HFFc6 (cell line): ENCODE data around the gene DENND1A. TPM values are rescaled to one million over a fixed set of nuclear protein-coding genes. Genes with fewer than 3 reads are reported as not detected.

Experiments used
- DNase-seq: peaks from one replicate; pipeline ENCODE4 v3.0.0-alpha.2; 2018
- H3K27ac Mint-ChIP-seq: 2 replicates; pipeline ENCODE4 v1.8.0; 2020; ENCODE audit warnings: mild to moderate bottlenecking, mixed read lengths
- H3K27me3 Mint-ChIP-seq: 2 replicates; pipeline ENCODE4 v1.8.0; 2021; ENCODE audit warnings: mild to moderate bottlenecking, moderate library complexity, mixed read lengths; ENCODE audit not compliant: insufficient read depth
- H3K36me3 Mint-ChIP-seq: 2 replicates; pipeline ENCODE4 v1.8.0; 2021; ENCODE audit warnings: low read depth, mixed read lengths
- H3K4me1 Mint-ChIP-seq: 2 replicates; pipeline ENCODE4 v1.8.0; 2020; ENCODE audit warnings: low read depth, mixed read lengths
- H3K4me3 Mint-ChIP-seq: 2 replicates; pipeline ENCODE4 v1.8.0; 2020; ENCODE audit warnings: mild to moderate bottlenecking, moderate library complexity, mixed read lengths
- H3K9me3 Mint-ChIP-seq: 2 replicates; pipeline ENCODE4 v1.8.0; 2020; ENCODE audit warnings: mild to moderate bottlenecking, mixed read lengths
- total RNA-seq, 6 experiments: library from RNA; stranded (reverse); fragmentation: NEBNext Ultra II Directional; extraction: Animal tissue kit (Norgen Biotek cat#: 25700); gene quantifications; 2 replicates in 1 of 6; 3 replicates in 5 of 6; pipeline ENCODE4 v1.2.3, GENCODE V29; 2021
- TF ChIP-seq, protein P1 (sequence below): fragments of 200-600 bp; sonication (generic); IDR thresholded peaks from 2 replicates; pipeline ENCODE4 v1.5.0; 2021; ENCODE audit warnings: antibody characterized with exemption, mild to moderate bottlenecking

The DENND1A gene
- total RNA-seq, 6 experiments from 2014 or later, result 25.4 to 38.3 (median 30.3) TPM

DNA sequence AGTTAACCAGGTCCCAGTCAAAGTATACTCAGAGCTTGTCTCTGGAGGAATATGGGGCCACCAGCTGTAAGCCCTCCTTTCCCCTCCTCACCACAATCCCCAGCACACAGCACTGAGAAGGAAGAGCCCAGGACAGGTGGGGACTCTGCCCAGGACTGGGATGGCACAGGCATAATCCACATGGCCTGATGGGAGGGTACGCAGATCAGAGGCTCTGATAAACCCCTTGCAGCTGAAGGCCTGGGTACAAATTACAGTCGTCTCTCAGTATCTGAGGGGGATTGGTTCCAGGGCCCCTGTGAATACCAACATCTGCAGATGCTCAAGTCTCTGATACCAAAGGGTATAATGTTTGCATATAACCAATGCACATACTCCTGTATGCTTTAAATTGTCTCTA is 328.1 kb downstream of the DENND1A start:
- no peaks in the 10 kb centered on the region for H3K36me3 Mint-ChIP-seq
- no peak for DNase-seq
- TF ChIP-seq, protein P1, sequence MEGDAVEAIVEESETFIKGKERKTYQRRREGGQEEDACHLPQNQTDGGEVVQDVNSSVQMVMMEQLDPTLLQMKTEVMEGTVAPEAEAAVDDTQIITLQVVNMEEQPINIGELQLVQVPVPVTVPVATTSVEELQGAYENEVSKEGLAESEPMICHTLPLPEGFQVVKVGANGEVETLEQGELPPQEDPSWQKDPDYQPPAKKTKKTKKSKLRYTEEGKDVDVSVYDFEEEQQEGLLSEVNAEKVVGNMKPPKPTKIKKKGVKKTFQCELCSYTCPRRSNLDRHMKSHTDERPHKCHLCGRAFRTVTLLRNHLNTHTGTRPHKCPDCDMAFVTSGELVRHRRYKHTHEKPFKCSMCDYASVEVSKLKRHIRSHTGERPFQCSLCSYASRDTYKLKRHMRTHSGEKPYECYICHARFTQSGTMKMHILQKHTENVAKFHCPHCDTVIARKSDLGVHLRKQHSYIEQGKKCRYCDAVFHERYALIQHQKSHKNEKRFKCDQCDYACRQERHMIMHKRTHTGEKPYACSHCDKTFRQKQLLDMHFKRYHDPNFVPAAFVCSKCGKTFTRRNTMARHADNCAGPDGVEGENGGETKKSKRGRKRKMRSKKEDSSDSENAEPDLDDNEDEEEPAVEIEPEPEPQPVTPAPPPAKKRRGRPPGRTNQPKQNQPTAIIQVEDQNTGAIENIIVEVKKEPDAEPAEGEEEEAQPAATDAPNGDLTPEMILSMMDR, result no peak
- H3K27me3 Mint-ChIP-seq, result peaks cover 1% of the 10 kb centered on the region
- H3K9me3 Mint-ChIP-seq, result no peaks in the 10 kb centered on the region
- H3K4me1 Mint-ChIP-seq, result no peaks in the 10 kb centered on the region
- no peak overlapping the region for H3K27ac Mint-ChIP-seq
- no peak overlapping the region for H3K4me3 Mint-ChIP-seq

DNA sequence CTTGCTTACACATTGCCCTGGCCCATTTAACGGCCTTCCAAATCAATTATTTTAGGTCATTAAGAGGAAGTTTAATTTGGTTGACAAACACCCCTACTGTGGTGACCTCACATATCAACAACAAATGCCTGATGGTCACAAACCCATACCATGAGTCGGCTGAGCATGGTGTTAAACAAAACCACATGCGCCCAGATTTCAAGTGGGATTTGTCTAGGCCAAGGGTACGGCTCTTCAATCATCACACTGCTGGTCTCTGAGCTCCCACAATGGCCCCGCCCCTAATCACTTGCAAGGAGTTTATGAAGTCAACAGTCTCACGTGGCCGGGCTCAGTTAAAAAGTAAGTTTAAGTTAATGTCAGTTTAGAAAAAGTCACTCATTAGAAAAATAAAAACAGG is 330.1 kb downstream of the DENND1A start:
- no peak overlapping the region for H3K27ac Mint-ChIP-seq
- no peaks in the 10 kb centered on the region for H3K4me1 Mint-ChIP-seq
- no peak for DNase-seq
- H3K36me3 Mint-ChIP-seq, result no peaks in the 10 kb centered on the region
- H3K9me3 Mint-ChIP-seq, result no peaks in the 10 kb centered on the region
- TF ChIP-seq, protein P1, result no peak
- H3K27me3 Mint-ChIP-seq, result peaks cover 1% of the 10 kb centered on the region
- H3K4me3 Mint-ChIP-seq, result no peak overlapping the region

DNA sequence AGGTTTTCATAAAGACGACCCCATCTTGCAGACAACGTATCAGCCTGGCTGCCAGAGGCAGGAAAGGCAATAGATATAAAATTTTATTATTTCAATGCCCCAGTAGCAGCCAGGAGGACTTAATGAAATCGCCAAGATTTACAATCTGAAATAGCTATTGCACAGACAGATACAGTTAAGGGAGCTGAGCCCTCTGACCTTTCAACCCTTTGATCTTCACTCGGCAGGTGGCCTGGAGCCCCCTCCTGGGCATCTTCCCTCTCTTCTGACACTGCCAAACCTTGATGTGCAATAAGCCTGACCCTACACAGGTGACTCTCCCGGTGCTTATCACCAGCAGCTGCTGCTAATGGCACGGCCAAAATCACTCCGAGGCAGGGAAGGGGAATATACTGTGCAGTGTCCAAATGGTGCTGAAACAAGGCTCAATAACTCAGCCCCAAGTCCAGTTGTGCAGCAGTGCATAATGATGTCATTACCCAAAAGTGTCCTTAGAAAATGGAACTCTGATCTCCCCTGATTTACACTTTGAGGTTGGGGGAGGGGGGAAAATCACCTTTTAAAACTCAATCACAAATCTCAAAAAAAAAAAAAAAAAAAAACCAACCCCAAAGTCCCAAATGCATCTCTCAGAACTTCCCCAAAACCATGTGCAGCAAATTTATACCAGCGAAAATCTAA is 331.9 kb downstream of the DENND1A start:
- no peak for DNase-seq
- H3K4me3 Mint-ChIP-seq, result no peak overlapping the region
- H3K9me3 Mint-ChIP-seq, result no peaks in the 10 kb centered on the region
- TF ChIP-seq, protein P1, result no peak
- no peaks in the 10 kb centered on the region for H3K4me1 Mint-ChIP-seq
- H3K27me3 Mint-ChIP-seq, result no peaks in the 10 kb centered on the region; the same call in 1 of the 2 replicates
- no peaks in the 10 kb centered on the region for H3K36me3 Mint-ChIP-seq
- H3K27ac Mint-ChIP-seq, result no peak overlapping the region

DNA sequence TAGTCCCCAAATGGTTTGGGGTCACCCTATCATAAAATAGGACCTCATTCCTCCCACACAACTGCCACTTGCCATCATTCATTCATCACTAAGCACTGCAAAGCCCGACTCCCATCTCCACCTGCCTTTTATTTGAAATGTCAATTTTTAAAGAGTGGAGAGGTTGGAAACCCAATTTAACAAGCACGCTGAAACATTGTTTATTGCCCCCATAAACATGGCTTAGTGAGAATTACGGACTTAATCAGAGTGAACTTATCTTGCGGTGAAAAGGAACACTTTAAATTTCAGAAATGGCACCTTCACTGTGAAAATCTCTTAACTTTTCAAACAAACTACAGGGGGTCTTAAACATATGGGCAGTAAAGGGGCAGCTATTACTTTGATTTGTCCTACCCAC is 332.9 kb downstream of the DENND1A start:
- no peaks in the 10 kb centered on the region for H3K4me1 Mint-ChIP-seq
- no peak overlapping the region for H3K4me3 Mint-ChIP-seq
- H3K36me3 Mint-ChIP-seq, result no peaks in the 10 kb centered on the region
- H3K9me3 Mint-ChIP-seq, result no peaks in the 10 kb centered on the region
- H3K27ac Mint-ChIP-seq, result no peak overlapping the region
- H3K27me3 Mint-ChIP-seq, result no peaks in the 10 kb centered on the region; the same call in 1 of the 2 replicates
- DNase-seq, result no peak
- TF ChIP-seq, protein P1, result no peak

DNA sequence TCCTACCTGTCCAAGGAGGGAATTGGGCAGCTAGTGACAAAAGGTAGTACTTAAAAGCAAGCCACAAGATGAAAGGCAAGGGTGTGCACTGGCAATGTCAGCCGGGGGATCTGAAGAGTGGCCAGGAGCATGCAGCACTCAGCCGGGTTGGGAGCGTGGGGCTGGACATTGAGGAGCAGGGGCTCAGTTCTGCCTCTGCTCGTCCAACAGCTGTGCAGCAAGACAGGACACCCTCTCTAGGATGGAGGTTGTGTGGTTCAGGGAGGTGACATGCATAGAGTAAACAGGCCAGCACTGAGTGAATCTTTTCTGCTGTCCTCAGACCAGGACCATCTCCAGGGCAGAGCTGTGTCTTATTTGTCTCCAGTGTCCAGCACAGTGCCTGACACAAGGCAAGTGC is 338.6 kb downstream of the DENND1A start:
- Mint-ChIP-seq H3K27ac (no peak overlapping the region), H3K9me3 (peaks cover 7% of the 10 kb centered on the region), H3K36me3 (peaks cover 10% of the 10 kb centered on the region; the same call in 1 of the 2 replicates), H3K27me3 (no peaks in the 10 kb centered on the region; the same call in 1 of the 2 replicates), H3K4me3 (no peak overlapping the region), H3K4me1 (no peaks in the 10 kb centered on the region)
- no peak for DNase-seq
- TF ChIP-seq, protein P1, result no peak
